ENCODE measurements around the gene KBTBD4.
"Not testable (repeated sequence)": the region's sequence is repeated elsewhere in the genome, so short reads cannot be mapped to it uniquely, and the experiment has no call there.

KBTBD4 gene

GRCh38 chr11:47526032-47526431 is 52.7 kb downstream of the KBTBD4 start:
- not testable (repeated sequence) for DNase-seq (ENCODE audit: low read depth in 2 of 2)

GRCh38 chr11:47524291-47524874 is 54.4 kb downstream of the KBTBD4 start:
- DNase-seq (ENCODE audit: low read depth in 2 of 2) = no peak

GRCh38 chr11:47523490-47524225 is 55.1 kb downstream of the KBTBD4 start:
- DNase-seq (ENCODE audit: low read depth in 2 of 2) = peak in 1 of 2 donors; percentile 19
